CD4-positive, alpha-beta T cell (primary cell): Measurements from ENCODE around the gene FHOD3. TPM values are rescaled to one million over a fixed set of nuclear protein-coding genes. Genes with fewer than 3 reads are reported as not detected.

Source experiments
- ATAC-seq: fragments of 200-7000 bp; cut with Tn5 transposase; one replicate; pipeline ENCODE4 v1.10.0; 2022; ENCODE audit warnings: mild to moderate bottlenecking; ENCODE audit not compliant: poor library complexity
- CTCF ChIA-PET: fragments of 350-600 bp; sonication (Branson Sonifier 250); formaldehyde crosslinking; loops from one replicate; lab custom pipeline; 2021; ENCODE audit warnings: antibody characterized with exemption, inconsistent platforms; lab: Charles Lee
- POLR2A ChIA-PET: fragments of 350-600 bp; sonication (Branson Sonifier 250); formaldehyde crosslinking; loops from one replicate; lab custom pipeline; 2021; ENCODE audit warnings: antibody characterized with exemption, inconsistent platforms; lab: Charles Lee
- DNase-seq, 14 experiments: peaks; one replicate each; pipeline ENCODE4 v3.0.0-alpha.2; 2013 to 2020; ENCODE audit warnings: mixed read lengths in 2 of 14
- H3K27ac ChIP-seq, 2 donors: one replicate each; pipeline versions ENCODE4 v1.5.1 to v1.7.0; 2013; ENCODE audit warnings: low read length in 2 of 2, low read depth in 1 of 2, mild to moderate bottlenecking in 1 of 2
- H3K27me3 ChIP-seq, 2 experiments: 1 replicate in 1 of 2; 2 replicates in 1 of 2; pipeline versions ENCODE4 v1.6.1 to v1.7.0; 2013; ENCODE audit warnings: low read length in 2 of 2, control low read depth in 1 of 2, mild to moderate bottlenecking in 1 of 2, moderate library complexity in 1 of 2; ENCODE audit not compliant: insufficient read depth in 2 of 2, control insufficient read depth in 1 of 2
- H3K36me3 ChIP-seq: one replicate; pipeline ENCODE4 v1.6.1; 2013; ENCODE audit warnings: low read length, control low read depth; ENCODE audit not compliant: insufficient read depth
- H3K4me1 ChIP-seq: one replicate; pipeline ENCODE4 v1.6.1; 2013; ENCODE audit warnings: low read length, control low read depth; ENCODE audit not compliant: insufficient read depth
- H3K4me3 ChIP-seq: one replicate; pipeline ENCODE4 v1.5.1; 2013; ENCODE audit warnings: mild to moderate bottlenecking, low read length, moderate library complexity
- H3K9me3 ChIP-seq, 2 experiments: 1 replicate in 1 of 2; 2 replicates in 1 of 2; pipeline versions ENCODE4 v1.6.1 to v1.7.0; 2013; ENCODE audit warnings: low read length in 2 of 2, mild to moderate bottlenecking in 2 of 2, control low read depth in 1 of 2, moderate library complexity in 1 of 2; ENCODE audit not compliant: control insufficient read depth in 1 of 2, insufficient read depth in 1 of 2
- H3K27ac Mint-ChIP-seq: one replicate; pipeline ENCODE4 v1.8.0; 2020; ENCODE audit warnings: mixed read lengths
- H3K27me3 Mint-ChIP-seq: one replicate; pipeline ENCODE4 v1.8.0; 2021; ENCODE audit warnings: mixed read lengths
- H3K36me3 Mint-ChIP-seq: one replicate; pipeline ENCODE4 v1.8.0; 2021; ENCODE audit warnings: low read depth, mixed read lengths
- H3K4me1 Mint-ChIP-seq: one replicate; pipeline ENCODE4 v1.8.0; 2021; ENCODE audit warnings: low read depth, mixed read lengths
- H3K4me3 Mint-ChIP-seq: one replicate; pipeline ENCODE4 v1.8.0; 2020; ENCODE audit warnings: mild to moderate bottlenecking, mixed read lengths
- H3K9me3 Mint-ChIP-seq: one replicate; pipeline ENCODE4 v1.8.0; 2020; ENCODE audit warnings: mixed read lengths
- intact Hi-C, 2 experiments: fragments of 100-400 bp; cut with DNase I in 1 of 2; cut with micrococcal nuclease in 1 of 2; formaldehyde crosslinking; loops; one replicate each; pipeline versions ENCODE4 v1.15.1 to v1.9.0; 2023 to 2025; cut with DNase I, micrococcal nuclease
- total RNA-seq, 174 experiments: library from RNA in 2 of 174; stranded (reverse) in 2 of 174; gene quantifications; one replicate each; pipeline ENCODE4 v1.2.3 and lab custom pipeline; 2021 to 2026
- TF ChIP-seq, protein P1 (sequence below): fragments of 200-600 bp; IDR thresholded peaks from one replicate; pipeline ENCODE4 v1.8.0; 2022; ENCODE audit warnings: antibody characterized with exemption, mild to moderate bottlenecking

The FHOD3 gene
- total RNA-seq, 2 experiments from 2014 or later, result not detected

DNA sequence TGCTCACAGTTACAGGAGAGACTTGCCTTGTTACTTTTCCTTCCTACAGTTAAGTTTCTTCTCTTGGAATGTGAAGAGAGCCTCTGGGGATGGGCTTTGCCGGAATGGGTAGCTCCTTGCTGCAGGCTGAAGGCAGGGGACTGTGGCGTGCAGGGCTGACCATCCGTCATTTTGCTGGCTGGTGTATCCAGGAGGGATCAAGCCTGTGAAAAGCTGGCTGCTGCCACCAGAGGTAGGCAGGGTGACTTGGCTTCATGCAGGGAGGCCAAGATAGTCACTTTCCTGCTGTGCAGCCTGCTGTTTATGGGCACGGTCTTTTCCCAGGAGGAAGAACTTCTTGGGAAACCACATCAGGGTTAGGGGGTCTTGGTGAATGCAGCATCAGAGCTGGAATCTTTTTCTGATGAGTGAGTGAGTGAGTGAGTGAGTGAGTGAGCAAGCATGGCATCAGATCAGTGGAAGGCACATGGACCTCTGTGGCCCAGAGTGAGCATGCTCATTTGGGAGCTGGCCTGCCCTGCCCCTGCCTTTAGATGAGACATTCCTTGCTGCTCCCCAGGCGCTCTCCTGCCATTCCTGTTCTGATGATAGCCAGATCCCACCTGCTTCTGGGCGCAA is 33.0 kb downstream of the FHOD3 start:
- ChIA-PET POLR2A (no interaction called here), CTCF (no interaction called here)
- no peak for ATAC-seq
- Mint-ChIP-seq H3K9me3 (no peaks in the 10 kb centered on the region), H3K4me3 (no peak overlapping the region), H3K27me3 (peaks cover 43% of the 10 kb centered on the region), H3K27ac (no peak overlapping the region), H3K4me1 (no peaks in the 10 kb centered on the region), H3K36me3 (no peaks in the 10 kb centered on the region)
- Histone ChIP-seq H3K4me3 (no peak overlapping the region), H3K9me3 (no peaks in the 10 kb centered on the region), H3K4me1 (no peaks in the 10 kb centered on the region), H3K36me3 (no peaks in the 10 kb centered on the region), H3K27me3 (peaks cover 7 to 17% of the 10 kb centered on the region in 2 experiments), H3K27ac (no peak overlapping the region)
- TF ChIP-seq, protein P1, sequence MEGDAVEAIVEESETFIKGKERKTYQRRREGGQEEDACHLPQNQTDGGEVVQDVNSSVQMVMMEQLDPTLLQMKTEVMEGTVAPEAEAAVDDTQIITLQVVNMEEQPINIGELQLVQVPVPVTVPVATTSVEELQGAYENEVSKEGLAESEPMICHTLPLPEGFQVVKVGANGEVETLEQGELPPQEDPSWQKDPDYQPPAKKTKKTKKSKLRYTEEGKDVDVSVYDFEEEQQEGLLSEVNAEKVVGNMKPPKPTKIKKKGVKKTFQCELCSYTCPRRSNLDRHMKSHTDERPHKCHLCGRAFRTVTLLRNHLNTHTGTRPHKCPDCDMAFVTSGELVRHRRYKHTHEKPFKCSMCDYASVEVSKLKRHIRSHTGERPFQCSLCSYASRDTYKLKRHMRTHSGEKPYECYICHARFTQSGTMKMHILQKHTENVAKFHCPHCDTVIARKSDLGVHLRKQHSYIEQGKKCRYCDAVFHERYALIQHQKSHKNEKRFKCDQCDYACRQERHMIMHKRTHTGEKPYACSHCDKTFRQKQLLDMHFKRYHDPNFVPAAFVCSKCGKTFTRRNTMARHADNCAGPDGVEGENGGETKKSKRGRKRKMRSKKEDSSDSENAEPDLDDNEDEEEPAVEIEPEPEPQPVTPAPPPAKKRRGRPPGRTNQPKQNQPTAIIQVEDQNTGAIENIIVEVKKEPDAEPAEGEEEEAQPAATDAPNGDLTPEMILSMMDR, result no peak
- no peak for DNase-seq
- intact Hi-C loops, result no loop called here

DNA sequence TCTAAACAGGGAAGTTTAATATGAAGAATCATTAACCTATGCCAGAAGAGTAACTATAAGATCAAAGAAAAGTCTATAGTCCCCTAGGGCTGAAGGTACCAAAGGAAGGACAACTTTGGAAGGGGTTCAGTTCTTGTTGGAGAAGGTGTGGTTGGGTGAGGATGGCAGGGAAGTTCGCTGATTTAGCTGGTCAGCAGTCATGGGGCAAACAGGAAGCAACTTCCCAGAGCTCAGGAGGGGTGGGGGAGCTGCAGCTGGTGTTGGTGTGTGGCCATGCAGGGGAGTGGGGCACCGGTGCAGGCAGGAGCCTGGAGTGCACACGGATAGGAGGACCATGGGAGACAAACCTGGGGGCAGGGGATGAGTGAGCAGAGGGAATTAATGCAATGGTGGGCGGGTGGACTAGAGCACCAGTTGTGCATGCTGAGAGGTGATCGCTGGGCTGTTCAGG is 34.0 kb downstream of the FHOD3 start:
- intact Hi-C loops, result no loop called here
- ATAC-seq, result no peak

DNA sequence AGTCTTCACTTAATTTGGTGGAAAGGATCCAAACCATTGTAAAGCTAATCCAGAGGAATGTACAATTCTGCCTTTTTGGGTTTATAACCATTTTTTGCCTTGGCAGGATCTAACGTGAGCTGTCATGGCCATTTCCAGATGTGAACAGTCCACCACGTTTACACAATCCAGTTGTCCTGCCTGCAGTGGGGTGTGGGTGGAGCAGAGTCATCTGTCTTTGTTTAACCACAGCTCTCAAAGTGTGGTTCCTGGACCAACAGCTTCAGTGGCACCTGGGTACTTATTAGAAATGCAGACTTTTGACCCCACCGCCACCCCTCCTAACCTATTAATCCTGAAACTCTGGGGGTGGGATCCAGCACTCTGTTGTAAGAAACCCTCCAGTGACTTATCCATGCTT is 35.9 kb downstream of the FHOD3 start:
- H3K4me1 Mint-ChIP-seq, result no peaks in the 10 kb centered on the region
- ChIA-PET CTCF (no interaction called here), POLR2A (no interaction called here)
- TF ChIP-seq, protein P1, result no peak
- no peaks in the 10 kb centered on the region for H3K36me3 Mint-ChIP-seq
- H3K27ac ChIP-seq, result no peak overlapping the region
- H3K27me3 Mint-ChIP-seq, result peaks cover 32% of the 10 kb centered on the region
- no peaks in the 10 kb centered on the region for H3K4me1 ChIP-seq
- no peaks in the 10 kb centered on the region for H3K9me3 Mint-ChIP-seq
- no peak overlapping the region for H3K27ac Mint-ChIP-seq
- H3K36me3 ChIP-seq, result no peaks in the 10 kb centered on the region
- ATAC-seq (no peak), DNase-seq (no peak)
- intact Hi-C loops, result no loop called here
- H3K27me3 ChIP-seq, result peaks cover 6 to 14% of the 10 kb centered on the region in 2 experiments
- H3K9me3 ChIP-seq, result no peaks in the 10 kb centered on the region
- H3K4me3 Mint-ChIP-seq, result no peak overlapping the region
- no peak overlapping the region for H3K4me3 ChIP-seq

More for the DNA sequence above, 34.0 kb downstream of the FHOD3 start:
- peaks cover 43% of the 10 kb centered on the region for H3K27me3 Mint-ChIP-seq
- CTCF ChIA-PET, result no interaction called here
- Histone ChIP-seq H3K27ac (no peak overlapping the region), H3K4me3 (no peak overlapping the region), H3K9me3 (no peaks in the 10 kb centered on the region), H3K4me1 (no peaks in the 10 kb centered on the region), H3K36me3 (no peaks in the 10 kb centered on the region), H3K27me3 (peaks cover 6 to 14% of the 10 kb centered on the region in 2 experiments)
- DNase-seq, result no peak
- H3K27ac Mint-ChIP-seq, result no peak overlapping the region
- H3K9me3 Mint-ChIP-seq, result no peaks in the 10 kb centered on the region
- H3K4me3 Mint-ChIP-seq, result no peak overlapping the region
- no peaks in the 10 kb centered on the region for H3K36me3 Mint-ChIP-seq
- no peaks in the 10 kb centered on the region for H3K4me1 Mint-ChIP-seq
- TF ChIP-seq, protein P1, result no peak
- POLR2A ChIA-PET, result no interaction called here
